Fibroblast of lung (primary cell): Measurements from ENCODE around the gene KCNJ13.

Experiments used
- EZH2 ChIP-seq: IDR thresholded peaks from 2 replicates; pipeline ENCODE4 v1.5.1; 2012; ENCODE audit warnings: low read length, control low read depth, mild to moderate bottlenecking; ENCODE audit errors: missing control alignments
- TF ChIP-seq, protein P1 (sequence below), 2 donors: IDR thresholded peaks in 1 of 2; conservative IDR thresholded peaks in 1 of 2; 1 replicate in 1 of 2; 2 replicates in 1 of 2; pipeline ENCODE4 v1.5.1; 2011 to 2012; ENCODE audit warnings: low read length in 2 of 2, control low read depth in 1 of 2, inconsistent platforms in 1 of 2, low read depth in 1 of 2, mild to moderate bottlenecking in 1 of 2

DNA sequence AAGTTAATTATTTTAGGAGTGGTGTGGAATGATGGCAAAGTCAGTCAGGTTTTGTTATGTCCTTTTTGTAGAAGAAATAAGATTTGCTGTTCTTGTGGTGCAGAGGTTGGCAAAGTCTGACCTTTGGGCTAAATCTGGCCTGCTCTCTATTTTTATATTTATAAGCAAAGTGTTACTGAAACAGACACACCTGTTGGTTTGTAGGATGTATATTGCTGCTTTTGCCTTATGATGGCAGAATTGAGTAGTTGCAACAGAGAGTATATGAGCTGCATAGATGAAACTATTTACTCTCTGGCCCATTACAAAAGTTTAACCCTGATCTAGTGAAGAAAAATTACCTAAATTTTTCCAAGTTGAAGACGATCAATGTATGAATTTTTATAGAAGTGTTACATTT lies 34.1 kb upstream of the KCNJ13 start:
- TF ChIP-seq EZH2: no peak
- TF ChIP-seq, protein P1, sequence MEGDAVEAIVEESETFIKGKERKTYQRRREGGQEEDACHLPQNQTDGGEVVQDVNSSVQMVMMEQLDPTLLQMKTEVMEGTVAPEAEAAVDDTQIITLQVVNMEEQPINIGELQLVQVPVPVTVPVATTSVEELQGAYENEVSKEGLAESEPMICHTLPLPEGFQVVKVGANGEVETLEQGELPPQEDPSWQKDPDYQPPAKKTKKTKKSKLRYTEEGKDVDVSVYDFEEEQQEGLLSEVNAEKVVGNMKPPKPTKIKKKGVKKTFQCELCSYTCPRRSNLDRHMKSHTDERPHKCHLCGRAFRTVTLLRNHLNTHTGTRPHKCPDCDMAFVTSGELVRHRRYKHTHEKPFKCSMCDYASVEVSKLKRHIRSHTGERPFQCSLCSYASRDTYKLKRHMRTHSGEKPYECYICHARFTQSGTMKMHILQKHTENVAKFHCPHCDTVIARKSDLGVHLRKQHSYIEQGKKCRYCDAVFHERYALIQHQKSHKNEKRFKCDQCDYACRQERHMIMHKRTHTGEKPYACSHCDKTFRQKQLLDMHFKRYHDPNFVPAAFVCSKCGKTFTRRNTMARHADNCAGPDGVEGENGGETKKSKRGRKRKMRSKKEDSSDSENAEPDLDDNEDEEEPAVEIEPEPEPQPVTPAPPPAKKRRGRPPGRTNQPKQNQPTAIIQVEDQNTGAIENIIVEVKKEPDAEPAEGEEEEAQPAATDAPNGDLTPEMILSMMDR (conservative IDR thresholded peaks at IDR 0.05 in 1 of 2, IDR thresholded peaks at IDR 0.05 in 1 of 2; ENCODE audit: low read depth in 1 of 2, low read length in 2 of 2): no peak
